NCI-H2081 (cell line): ENCODE results near the gene STK39.
"Not testable (repeated sequence)": the region's sequence is repeated elsewhere in the genome, so short reads cannot be mapped to it uniquely, and the experiment has no call there.

ENCODE experiments used
- DNase-seq, 2 experiments: peaks; one replicate each; lab custom pipeline; 2025; lab: John Stamatoyannopoulos, UW

Gene STK39

DNA sequence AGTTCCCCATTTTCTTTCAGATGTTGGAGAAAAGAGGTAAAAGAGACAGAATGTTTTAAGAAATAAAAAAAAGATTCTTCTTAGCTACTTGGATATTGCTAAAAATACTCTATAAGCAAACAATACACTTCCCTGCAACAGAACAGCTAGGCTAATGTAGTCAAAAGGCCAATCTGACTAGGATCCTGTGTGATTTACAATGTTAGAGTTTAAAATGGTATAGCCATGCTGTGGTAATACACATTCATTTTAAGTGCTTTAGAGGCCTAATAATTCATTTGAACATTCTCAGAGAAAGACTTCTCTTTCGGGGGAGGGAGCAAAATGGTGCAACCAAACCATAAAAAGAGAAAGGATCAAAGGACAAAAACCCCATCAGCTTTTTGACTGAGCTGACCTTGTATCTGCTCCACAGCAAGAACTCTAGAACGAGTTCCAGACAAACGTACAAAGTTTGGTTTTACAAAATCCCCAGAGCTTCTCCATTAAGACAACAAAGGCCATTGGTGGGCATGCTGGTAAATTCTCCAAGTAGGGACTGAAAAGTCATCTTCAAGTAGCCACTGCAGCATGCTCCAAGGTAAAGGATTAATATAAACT, 200.2 kb downstream of the STK39 start:
- DNase-seq, result no peak

DNA sequence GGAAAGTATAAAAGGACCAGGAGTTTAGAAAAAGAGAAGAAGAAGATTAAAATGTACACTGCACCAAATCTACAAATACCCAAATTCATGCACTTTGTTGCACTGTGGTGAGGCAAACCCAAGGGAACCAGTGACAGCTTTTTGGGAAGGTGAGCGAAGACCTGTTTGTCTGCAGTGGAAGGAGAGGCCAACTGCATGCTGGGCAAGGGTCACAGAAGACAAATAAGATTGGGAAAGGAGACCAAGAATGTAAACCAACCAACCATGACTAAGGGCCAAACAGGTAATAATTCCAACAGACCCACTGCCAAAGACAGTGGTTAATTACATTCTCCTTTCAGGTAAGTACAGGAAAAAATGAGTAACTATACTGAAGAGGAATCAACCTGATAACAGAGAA, 202.8 kb downstream of the STK39 start:
- no peak for DNase-seq

DNA sequence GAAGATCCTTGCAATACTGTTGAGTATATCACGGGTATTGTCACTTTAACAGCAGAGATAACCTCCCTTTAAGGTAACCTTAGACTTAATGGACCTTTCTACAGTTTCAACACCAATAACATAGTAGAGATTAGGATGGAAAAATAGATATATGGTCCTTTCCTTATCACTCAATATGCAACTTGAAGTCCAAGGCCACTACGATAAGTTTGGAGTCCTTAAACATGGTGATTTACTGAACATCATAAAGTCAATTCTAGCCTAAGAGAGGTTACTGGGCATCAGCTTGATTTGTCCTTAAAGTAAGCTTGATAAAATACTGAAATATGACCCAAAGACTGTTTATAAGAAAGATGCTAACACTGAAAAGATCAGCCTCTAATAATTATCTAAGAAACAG, 203.2 kb downstream of the STK39 start:
- DNase-seq, result no peak

DNA sequence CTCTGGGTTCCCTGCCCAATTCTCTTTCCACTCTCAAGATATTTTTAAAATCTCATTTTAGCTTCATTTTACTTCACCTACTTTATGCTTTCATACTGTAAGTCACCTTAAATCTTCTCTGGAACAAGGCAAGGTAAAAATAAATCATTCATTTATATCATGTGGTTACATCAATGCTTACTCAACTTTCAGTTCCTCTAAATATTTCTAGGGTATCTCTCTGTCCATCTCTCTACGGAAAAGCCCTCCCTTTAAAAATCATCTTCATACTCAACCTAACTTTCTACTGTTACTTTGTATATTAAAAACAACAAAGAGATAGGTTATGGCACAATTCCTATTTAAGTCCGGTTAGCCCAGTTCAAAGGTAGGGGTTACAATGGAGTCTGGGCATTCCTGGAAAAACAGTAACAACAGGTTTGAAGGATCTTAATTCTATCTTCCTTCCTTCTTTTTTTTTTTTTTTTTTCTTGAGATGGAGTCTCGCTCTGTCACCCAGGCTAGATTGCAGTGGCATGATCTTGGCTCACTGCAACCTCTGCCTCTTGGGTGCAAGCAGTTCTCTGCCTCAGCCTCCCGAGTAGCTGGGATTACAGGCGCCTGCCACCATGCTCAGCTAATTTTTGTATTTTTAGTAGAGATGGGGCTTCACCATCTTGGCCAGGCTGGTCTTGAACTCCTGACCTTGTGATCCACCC, 205.1 kb downstream of the STK39 start:
- not testable (repeated sequence) for DNase-seq

DNA sequence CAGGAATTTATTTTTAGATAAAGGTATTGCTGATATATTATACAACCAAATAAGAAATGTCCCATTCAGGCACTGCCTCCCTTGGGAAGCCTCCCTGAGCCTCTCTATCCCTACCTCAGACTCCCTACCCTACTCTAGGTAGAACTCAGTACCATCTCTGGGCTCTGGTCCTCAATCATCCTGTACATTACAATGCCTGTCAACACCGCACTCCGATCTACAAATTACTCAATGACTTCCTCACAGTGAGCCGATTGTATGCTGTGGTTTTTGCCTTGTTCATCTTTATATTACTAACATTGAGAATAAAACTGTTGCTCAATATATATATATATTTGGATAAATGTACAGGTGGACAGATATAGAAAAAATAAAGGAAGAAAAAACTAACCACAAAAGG, 207.5 kb downstream of the STK39 start:
- DNase-seq, result no peak

DNA sequence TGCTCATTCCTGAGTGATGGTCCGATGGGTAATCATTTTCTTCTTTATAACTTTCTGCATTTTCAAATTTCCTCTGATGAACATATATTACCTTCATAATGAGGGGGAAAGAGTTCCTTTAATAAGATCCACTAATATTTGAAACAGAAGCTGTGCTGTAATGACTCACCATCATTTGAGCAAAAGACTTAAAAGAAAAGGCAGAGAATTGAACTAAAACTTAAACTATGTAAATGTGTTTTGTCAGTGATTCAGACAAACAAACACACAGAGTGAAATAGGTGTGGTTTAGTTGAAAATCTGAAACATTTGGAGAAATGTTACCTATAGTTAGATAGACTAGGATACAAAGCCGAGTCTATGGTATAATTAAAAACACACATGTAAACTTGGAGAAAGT, 209.6 kb downstream of the STK39 start:
- no peak for DNase-seq

DNA sequence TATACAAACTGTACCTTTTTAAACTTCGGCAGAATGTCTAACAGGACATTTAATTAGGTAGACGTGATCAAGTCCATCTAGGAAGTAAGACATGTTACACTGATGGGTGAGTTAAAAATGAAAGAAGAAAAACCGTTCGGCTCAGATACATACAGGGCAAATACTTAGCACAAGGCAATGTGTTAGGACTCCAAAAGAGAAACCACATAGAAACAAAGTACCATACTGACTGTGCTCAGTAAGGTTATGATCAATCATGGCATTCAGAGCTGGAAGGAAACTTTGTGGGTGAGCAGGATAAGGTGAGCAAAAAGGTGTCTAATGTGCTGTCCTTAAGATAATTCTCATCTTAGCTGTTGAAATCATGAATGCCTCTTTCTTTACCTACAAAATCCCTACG, 211.9 kb downstream of the STK39 start:
- DNase-seq, result no peak

DNA sequence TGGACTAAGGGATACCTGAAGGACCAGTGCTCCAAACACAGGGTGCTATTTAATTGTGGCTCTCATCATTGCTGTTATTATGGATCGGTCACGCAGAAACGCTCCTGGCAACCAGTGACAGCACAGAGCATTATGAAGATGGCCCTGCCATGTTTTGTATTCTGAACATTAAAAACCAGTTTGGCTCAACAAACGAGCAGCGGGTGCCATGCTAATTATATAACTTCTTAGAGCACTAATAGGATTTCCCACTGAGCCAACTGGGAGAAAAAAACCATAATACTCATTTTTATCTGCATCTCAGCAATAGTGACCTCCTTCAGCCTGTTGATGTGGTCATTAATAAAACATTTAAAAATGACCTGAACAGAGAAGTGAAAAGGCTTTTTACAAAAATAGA, 212.8 kb downstream of the STK39 start:
- DNase-seq, result peak; percentile 56 to 86

DNA sequence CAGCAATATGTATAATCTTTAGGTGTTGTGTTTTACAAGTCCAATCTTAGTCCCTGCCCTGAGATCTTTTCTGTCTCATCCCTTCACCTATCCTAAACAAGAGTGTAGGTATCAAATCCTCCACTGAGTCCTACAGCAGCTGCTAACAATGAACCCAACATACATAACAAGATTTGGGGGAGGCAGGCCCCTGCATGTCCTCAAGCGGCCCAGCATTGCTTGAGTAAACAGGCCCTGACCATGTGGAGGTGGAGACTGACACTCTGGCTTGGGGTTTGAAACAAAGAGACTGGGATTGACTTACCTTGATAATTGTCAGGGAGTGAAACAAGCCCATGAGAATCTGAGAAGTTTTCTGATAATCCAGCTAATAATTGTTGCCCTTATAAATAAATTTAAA, 213.4 kb downstream of the STK39 start:
- DNase-seq, result peak in 1 of 2 experiments; percentile 17

DNA sequence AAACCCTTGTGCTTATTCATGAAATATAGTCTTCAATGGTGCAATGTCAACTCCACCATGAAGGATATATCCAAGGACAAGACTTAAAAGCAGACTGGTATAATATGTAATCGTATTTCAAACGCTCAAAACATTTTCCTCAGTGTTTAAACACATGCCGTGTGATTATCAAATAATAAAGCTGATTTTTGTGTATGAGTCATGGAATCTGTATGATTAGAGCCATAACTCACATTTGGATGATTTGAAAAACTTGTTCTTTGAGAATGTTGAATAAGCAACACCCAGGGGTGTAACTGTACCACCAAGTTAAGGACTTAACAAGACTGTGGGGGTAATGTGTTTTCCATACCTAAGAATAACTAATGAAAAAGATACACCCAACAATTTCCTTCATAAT, 215.3 kb downstream of the STK39 start:
- DNase-seq, result no peak

DNA sequence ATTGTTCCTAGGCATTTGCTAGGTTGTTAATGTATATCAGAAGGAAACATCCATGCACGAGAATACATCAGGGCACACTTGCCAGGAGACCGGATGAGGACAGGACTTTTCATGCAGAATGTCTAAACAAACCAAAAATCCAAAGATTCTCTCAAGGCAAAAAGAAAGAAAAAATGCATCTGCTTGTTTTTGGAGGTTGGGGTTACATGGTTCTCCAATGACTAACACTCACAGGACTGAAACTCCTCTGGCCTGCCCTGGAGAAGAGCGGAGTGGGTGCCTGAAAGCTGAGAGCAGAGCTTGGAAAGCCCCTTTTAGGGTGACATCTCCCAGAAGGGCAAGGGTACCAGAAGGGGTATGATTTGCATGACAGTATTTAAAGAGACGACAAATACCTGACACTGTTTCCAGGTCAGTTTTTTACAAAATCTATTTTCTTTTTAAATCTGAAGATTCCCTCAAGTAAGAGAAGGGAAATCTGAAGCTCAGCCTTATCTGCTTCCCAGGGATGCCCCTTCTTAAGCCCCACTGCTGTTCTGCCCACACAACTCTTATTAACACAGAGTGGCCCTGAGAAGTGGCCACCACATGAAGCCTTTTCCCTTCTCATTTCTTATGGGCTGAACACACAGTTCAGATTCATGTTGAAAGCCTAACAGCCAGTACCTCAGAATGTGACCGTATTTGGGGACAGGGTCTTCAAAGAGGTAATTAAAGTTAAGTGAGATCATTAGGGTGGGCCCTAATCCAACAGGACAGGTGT, 216.4 kb downstream of the STK39 start:
- no peak for DNase-seq

DNA sequence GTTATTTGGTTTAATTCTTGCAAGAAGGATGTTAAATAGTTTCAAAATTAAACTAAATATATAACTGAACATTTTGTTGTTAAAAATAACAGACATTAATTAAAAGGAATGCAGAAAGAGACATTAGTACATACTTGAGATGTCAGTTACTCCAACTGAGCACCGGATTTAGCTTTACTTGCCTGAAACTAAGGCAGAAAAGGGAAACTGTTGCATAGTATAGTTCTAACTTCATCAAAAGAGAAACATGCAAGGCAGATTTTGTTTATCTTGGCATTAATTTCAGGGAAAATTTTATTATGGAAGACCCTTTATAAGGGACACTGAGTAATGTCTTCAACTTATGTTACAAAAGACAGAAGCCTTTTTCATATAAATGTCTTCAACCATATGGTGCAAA, 218.3 kb downstream of the STK39 start:
- DNase-seq, result no peak

DNA sequence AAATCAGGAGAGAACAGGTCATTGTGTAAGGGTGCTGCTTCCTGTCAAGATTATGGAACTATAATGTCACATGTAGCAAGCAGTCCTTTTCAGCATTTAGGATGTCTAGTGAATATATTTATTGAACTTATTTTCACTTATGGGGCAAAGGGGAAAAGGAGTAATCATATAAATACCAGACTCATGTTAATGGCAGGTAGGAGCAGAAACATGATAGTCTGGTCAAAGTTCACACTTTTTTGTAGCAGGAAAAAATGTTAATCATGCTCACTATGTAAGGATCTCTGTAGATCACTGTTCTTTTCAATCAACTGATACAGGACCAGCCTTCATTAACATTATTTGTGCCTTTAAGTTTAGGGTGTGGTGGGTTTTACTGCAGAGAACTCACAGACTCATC, 219.0 kb downstream of the STK39 start:
- DNase-seq, result no peak

DNA sequence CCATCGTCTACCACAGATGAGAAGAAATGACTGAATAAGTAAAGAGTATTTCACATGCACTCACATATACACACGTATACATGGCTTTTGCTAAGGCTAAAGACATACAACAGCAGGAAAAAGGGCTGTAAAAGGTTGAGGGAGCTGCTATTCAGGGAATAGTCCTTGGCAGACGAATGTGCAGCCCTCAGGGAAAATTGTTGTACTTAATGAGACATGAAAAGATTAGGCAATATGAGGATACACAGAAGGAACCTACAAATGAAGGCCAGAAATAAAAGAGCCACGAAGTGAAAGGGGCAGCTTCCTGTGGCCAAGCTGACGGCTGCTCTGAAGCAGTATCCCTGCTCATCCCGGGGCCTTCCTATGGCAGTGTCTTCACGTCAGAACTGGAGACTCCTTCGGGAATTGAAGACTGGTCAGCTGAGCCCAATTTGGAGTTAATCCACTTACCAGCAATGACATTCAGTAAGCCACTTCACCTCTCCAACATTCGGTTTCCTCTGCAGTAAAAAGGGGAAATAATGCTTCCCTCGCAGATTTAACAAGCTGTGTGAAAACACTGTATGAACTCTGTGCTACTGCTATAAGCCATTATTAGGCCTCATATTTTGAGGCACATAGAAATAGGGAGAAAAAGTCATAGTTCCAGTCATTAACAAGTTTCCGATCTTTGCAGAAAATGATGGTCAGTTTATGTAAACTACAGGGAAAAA, 221.8 kb downstream of the STK39 start:
- no peak for DNase-seq

DNA sequence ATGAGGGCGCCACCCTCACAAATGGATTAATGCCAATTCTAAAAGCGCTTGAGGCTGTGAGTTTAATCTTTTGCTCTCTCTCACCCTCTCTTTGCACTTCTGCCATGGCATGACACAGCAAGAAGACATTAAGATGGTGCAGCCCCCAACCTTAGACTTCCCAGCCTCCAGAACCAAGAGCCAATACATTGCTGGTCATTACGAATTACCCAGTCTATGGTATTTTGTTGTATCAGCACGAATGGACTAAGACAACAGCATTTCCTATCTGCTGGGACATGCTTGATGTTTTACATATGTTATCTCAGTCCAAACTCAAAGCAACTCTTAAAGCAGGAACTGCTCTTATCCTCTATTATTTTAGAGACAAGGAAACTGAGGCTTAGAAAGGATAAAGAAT, 222.9 kb downstream of the STK39 start:
- no peak for DNase-seq

DNA sequence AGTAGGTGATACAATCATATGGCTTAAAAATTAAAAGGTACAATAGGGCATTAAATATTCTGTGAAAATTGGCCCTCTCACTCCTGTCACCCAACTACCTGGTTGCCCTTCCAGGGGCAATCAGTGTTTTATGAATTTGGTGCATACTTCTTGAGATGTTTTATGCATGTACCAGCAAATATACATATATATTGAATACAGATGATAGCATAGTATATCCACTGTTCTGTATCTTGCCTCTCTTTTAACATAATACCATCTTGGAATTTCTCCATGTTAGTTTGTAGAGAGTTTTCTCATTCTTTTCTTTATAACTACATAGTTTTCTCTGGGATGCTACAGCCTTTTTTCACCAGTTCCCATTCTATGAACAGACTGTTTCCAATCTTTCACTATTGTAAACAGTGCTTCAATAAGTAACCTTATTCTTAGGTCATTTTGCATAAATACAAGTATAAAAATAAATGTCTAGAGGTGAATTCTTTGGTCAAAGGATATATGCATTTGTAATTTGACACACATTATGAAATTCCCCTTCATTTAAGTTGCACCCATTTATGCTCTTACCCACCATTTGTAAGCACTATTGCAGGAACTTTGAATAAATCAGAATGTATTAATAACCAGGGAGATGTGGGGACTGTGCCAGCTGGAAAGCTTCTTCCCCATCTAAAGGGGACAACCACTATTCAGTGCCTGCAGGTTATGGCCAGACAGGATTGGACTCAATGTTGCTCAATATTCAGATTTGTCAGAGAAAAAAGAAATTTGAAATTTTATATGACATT, 225.4 kb downstream of the STK39 start:
- no peak for DNase-seq

DNA sequence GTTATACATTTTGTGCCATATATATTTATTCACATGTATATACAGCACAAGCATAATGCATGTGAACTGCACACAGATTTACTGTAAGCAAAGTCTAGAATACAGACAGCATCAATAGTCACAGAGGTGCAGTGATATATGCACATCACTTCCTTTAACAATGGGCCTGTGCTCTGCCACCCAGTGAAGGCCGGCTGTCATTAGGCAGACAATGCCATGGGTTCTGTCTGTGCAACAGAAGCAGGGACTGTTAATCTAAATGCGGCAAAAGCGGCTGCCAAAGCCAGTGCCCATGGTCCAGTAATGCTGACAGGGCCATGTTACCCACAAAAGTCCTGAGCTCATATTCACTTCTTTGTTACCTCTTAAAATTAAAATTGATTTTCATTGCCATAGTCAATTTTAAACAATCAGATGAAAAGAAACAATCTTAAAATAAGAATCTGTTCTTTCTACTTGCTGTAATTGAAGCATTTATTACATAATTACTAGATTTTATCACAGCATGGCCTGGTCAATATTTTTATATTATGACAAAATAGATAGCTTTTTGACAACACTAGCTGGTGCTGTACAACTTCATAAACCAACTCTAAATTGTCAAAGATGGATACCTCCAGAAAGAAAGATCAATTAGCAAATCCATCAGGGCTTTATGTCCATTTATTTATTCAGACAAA, 232.0 kb downstream of the STK39 start:
- no peak for DNase-seq

DNA sequence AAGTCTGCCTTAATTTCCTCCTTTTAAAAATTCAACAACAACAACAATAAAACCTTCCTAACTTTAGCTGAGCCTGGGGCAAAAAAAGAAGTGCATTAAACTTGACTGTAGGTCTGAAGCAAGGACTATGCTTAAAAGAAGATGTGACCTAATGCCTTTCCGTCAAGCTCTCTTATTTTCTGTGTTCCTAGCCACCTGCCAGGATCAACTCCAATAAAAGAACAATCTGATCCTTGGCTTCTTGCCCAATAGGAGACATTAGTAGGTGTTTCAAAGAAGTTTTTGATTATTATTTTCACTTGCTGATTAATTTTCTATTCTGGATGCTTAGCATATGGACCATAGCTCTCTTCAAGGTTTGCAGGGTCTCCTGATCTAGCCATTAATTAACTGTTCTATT, 237.5 kb downstream of the STK39 start:
- DNase-seq, result peak in 1 of 2 experiments; percentile 24

DNA sequence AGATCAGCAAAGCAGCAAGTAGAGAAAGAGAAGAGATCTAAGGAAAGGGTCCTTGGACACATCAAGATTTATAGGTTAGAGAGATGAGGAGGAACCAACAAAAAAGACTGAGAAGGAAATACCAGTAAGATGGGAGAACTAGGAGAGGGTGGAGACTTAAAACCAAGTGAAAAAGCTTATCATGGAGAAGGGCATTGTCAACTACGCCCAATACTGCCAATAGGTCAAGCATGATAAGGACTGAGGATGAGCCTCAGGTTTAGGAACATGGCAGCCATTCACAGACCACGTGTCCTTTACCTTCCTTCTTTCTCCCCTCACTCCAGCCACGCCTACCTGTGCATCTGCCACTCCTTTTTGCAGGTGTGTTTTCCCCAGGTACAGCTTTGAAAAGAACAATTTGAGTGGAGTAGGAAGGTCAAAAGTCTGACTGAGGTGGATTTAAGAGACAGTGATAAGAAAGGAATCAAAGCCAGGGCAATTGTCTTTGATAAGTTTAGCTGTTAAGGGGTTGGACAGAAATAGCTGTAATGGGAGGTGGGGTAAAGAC, 238.7 kb downstream of the STK39 start:
- DNase-seq, result no peak

DNA sequence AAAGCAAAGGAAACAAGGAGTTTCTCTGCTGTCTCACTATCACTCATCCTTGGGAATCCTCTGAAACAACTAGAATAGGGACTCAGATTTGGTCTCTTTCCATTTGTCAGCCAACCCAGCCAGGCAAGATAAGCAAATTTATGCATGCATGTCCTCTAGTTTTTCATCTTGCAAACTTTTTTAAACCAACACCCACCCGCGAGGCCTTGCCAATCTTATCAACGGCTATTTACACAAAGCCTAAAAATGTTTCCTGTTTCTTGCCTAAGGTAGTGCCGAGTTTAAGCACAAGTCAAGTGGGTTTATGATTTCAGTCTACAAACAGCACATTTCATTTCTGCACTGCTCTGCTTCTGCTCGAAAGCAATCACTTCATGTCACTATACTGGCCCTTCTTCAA, 240.9 kb downstream of the STK39 start:
- no peak for DNase-seq

DNA sequence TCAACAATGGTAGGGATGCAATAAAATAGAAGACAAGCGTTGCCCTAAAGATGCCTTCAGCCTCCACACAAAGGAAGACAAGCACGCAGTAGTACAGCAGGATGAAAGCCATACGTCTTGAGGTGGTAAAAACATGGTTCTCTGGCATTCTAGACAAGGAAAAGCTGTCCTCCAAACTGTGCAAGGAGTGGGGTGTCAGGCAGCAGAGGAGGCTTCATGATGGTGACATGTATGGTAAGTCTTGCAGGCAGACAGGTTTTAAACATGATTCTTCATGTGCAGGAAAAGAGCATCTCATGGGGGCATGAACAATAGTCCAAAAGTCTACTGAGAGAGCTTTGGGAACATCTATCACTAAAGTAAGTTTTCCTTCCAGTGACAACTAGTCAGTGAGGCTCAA, 241.8 kb downstream of the STK39 start:
- no peak for DNase-seq
